ENCODE results near the gene TTC12.

DNA sequence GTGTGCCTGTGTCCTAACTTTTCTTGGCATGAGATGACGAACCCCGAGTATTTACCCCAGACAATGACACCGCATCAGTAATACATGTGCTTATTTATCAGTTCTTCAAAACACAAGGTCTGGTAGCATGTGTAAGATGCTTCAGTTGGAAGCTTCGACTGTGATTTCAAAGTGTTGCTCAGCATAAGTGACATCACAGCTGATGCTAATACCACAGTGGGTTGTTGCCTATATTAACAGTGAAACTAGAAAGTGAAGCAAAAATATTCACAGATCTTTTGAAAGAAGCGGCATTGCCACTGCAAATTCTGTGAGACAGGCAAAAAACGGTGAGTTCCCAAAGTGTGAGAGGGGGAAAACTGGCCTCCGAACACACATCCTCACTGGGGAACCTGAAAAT lies 18.4 kb upstream of the TTC12 start:
- TF ChIP-seq, protein P1, sequence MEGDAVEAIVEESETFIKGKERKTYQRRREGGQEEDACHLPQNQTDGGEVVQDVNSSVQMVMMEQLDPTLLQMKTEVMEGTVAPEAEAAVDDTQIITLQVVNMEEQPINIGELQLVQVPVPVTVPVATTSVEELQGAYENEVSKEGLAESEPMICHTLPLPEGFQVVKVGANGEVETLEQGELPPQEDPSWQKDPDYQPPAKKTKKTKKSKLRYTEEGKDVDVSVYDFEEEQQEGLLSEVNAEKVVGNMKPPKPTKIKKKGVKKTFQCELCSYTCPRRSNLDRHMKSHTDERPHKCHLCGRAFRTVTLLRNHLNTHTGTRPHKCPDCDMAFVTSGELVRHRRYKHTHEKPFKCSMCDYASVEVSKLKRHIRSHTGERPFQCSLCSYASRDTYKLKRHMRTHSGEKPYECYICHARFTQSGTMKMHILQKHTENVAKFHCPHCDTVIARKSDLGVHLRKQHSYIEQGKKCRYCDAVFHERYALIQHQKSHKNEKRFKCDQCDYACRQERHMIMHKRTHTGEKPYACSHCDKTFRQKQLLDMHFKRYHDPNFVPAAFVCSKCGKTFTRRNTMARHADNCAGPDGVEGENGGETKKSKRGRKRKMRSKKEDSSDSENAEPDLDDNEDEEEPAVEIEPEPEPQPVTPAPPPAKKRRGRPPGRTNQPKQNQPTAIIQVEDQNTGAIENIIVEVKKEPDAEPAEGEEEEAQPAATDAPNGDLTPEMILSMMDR (IDR thresholded peaks at IDR 0.05; ENCODE audit: low read length) = no peak
- TF ChIP-seq EZH2 (optimal IDR thresholded peaks at IDR 0.05; ENCODE audit: low read depth, low read length) = no peak
